ENCODE data around the gene HTRA3. TPM values are rescaled to one million over a fixed set of nuclear protein-coding genes. Genes with fewer than 3 reads are reported as not detected.

HTRA3 gene
- total RNA-seq, 2 donors from 2014 or later: 3.2 to 4.6 TPM

DNA sequence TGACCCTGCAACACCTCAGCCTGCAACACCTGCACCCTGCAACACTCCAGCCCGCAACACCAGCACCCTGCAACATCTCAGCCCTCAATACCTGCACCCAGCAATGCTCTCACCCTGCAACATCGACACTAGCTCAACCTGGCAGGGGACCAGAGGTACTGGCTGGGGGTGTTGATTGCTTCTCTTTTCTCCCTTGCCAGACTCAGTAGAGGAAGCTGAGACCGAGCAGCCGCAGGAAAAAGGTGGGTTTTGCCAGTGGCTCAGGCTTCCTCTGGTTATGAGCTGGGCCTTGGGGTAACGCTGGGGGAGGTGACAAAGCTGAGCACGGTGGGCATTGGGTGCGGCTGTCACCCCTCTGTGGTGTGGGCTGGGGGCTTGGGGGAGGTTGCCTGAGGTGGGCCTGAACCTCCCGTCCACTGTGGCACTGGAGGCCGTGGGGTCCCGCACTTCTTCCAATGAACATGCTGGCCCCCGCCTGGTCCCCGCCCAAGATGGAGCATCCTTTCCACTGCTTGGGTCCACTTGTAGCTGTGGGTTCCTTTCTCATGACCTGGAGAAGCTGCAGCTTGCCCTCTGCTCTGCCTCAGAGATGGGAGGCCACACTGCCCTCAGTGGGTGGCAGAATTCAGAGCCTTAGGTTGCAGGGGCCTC, 44.5 kb upstream of the HTRA3 start:
- WGBS, 2 experiments (ENCODE audit: insufficient coverage in 1 of 2, insufficient read length in 1 of 2): 87 to 96% methylated on average over 4 to 12 of the region's 12 CpGs
- Mint-ChIP-seq H3K4me3 (peak overlapping the region; percentile 37), H3K9me3 (no peaks in the 10 kb centered on the region), H3K36me3 (ENCODE audit: low read depth) (no peaks in the 10 kb centered on the region), H3K27me3 (ENCODE audit: insufficient read depth) (no peaks in the 10 kb centered on the region), H3K4me1 (peaks cover 21% of the 10 kb centered on the region), H3K27ac (peak overlapping the region; percentile 95)
- H3K27me3 ChIP-seq (ENCODE audit: control insufficient read depth, insufficient read depth, low read length, poor library complexity, severe bottlenecking): no peaks in the 10 kb centered on the region
- H3K36me3 ChIP-seq (ENCODE audit: control insufficient read depth, insufficient read depth, low read length): no peaks in the 10 kb centered on the region
- no peak for TF ChIP-seq CTCF (conservative IDR thresholded peaks at IDR 0.05)
- H3K9me3 ChIP-seq (ENCODE audit: control insufficient read depth, low read length): no peaks in the 10 kb centered on the region
- no peak overlapping the region for H3K27ac ChIP-seq (ENCODE audit: low read depth, low read length)
- H3K4me1 ChIP-seq (ENCODE audit: control insufficient read depth, insufficient read depth, low read length): peaks cover 13% of the 10 kb centered on the region
- no peak for DNase-seq
- peak overlapping the region; percentile 10 for H3K4me3 ChIP-seq (ENCODE audit: low read length)
- no peak overlapping the region for H3K9ac ChIP-seq (ENCODE audit: extremely low read depth, low read length, poor library complexity, severe bottlenecking)

GRCh38 chr4:8225706-8226443, 43.7 kb upstream of the HTRA3 start:
- H3K4me3 Mint-ChIP-seq: peak overlapping the region; percentile 37
- no peaks in the 10 kb centered on the region for H3K9me3 ChIP-seq (ENCODE audit: control insufficient read depth, low read length)
- H3K27ac Mint-ChIP-seq: peak overlapping the region; percentile 95
- H3K9me3 Mint-ChIP-seq: no peaks in the 10 kb centered on the region
- no peaks in the 10 kb centered on the region for H3K36me3 ChIP-seq (ENCODE audit: control insufficient read depth, insufficient read depth, low read length)
- 11 to 16% methylated on average over 3 to 10 of the region's 10 CpGs for WGBS, 2 experiments (ENCODE audit: insufficient coverage in 1 of 2, insufficient read length in 1 of 2)
- H3K4me3 ChIP-seq (ENCODE audit: low read length): peak overlapping the region; percentile 10
- H3K4me1 ChIP-seq (ENCODE audit: control insufficient read depth, insufficient read depth, low read length): peaks cover 13% of the 10 kb centered on the region
- no peaks in the 10 kb centered on the region for H3K27me3 ChIP-seq (ENCODE audit: control insufficient read depth, insufficient read depth, low read length, poor library complexity, severe bottlenecking)
- no peaks in the 10 kb centered on the region for H3K36me3 Mint-ChIP-seq (ENCODE audit: low read depth)
- no peak for TF ChIP-seq CTCF (conservative IDR thresholded peaks at IDR 0.05)
- peak; percentile 84 for DNase-seq
- peaks cover 21% of the 10 kb centered on the region for H3K4me1 Mint-ChIP-seq
- H3K27ac ChIP-seq (ENCODE audit: low read depth, low read length): no peak overlapping the region
- H3K27me3 Mint-ChIP-seq (ENCODE audit: insufficient read depth): no peaks in the 10 kb centered on the region
- no peak overlapping the region for H3K9ac ChIP-seq (ENCODE audit: extremely low read depth, low read length, poor library complexity, severe bottlenecking)

- H3K9me3 Mint-ChIP-seq: no peaks in the 10 kb centered on the region
- no peak overlapping the region for H3K27ac Mint-ChIP-seq
- no peaks in the 10 kb centered on the region for H3K27me3 Mint-ChIP-seq (ENCODE audit: insufficient read depth)
- no peak for TF ChIP-seq CTCF (conservative IDR thresholded peaks at IDR 0.05)
- H3K4me1 Mint-ChIP-seq: peaks cover 21% of the 10 kb centered on the region
- Histone ChIP-seq H3K9ac (ENCODE audit: extremely low read depth, low read length, poor library complexity, severe bottlenecking) (no peak overlapping the region), H3K27ac (ENCODE audit: low read depth, low read length) (no peak overlapping the region), H3K27me3 (ENCODE audit: control insufficient read depth, insufficient read depth, low read length, poor library complexity, severe bottlenecking) (no peaks in the 10 kb centered on the region), H3K9me3 (ENCODE audit: control insufficient read depth, low read length) (no peaks in the 10 kb centered on the region), H3K4me1 (ENCODE audit: control insufficient read depth, insufficient read depth, low read length) (peaks cover 13% of the 10 kb centered on the region), H3K4me3 (ENCODE audit: low read length) (no peak overlapping the region), H3K36me3 (ENCODE audit: control insufficient read depth, insufficient read depth, low read length) (no peaks in the 10 kb centered on the region)
- no peak for DNase-seq
- WGBS, 2 experiments (ENCODE audit: insufficient coverage in 1 of 2, insufficient read length in 1 of 2): 95 to 97% methylated on average over 22 to 31 of the region's 31 CpGs
- H3K4me3 Mint-ChIP-seq: no peak overlapping the region
- no peaks in the 10 kb centered on the region for H3K36me3 Mint-ChIP-seq (ENCODE audit: low read depth)
Observed at GRCh38 chr4:8227201-8227770, 42.3 kb upstream of the HTRA3 start.
